AG08395 (cell line): ENCODE data around the gene CCNA2.
A peak's percentile ranks its signal among the peaks of the same experiment; 100 is the strongest.

Experiments
- DNase-seq: peaks from one replicate; pipeline ENCODE4 v3.0.0; 2012; ENCODE audit warnings: mixed read lengths, low spot score

The CCNA2 gene

DNA sequence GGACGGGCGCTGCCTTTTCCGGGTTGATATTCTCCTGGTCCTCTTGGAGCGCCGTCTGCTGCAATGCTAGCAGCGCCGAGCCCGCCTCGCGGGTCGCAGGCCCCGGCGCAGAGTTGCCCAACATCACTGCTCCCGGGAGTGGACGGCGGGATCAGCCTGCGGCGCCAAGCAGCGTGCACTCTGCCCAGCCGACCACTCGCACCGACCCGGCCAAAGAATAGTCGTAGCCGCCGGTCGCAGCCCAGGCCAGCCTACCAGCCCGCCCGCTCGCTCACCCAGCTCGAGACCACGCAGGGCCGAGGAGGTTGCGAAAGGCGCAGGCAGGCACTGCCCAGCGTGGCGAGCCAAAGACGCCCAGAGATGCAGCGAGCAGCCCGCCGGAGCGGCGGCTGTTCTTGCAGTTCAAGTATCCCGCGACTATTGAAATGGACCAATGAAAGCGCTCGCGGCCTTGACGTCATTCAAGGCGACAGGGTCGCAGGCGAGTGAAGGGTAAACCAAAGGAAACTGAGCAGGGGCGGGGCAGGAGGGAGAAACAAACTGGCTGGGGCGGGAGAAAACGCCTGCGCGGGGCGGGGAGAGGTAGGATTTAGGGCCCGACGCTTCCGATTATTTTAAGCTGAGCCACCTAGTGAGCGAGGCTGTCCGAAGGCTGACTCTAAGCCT is at the start of gene CCNA2:
CCNA2 (minus strand) TSS at position 379 of the 666 bp plus-strand sequence; CDS start at position 124, 255 bp downstream.
- DNase-seq: peak; percentile 98

DNA sequence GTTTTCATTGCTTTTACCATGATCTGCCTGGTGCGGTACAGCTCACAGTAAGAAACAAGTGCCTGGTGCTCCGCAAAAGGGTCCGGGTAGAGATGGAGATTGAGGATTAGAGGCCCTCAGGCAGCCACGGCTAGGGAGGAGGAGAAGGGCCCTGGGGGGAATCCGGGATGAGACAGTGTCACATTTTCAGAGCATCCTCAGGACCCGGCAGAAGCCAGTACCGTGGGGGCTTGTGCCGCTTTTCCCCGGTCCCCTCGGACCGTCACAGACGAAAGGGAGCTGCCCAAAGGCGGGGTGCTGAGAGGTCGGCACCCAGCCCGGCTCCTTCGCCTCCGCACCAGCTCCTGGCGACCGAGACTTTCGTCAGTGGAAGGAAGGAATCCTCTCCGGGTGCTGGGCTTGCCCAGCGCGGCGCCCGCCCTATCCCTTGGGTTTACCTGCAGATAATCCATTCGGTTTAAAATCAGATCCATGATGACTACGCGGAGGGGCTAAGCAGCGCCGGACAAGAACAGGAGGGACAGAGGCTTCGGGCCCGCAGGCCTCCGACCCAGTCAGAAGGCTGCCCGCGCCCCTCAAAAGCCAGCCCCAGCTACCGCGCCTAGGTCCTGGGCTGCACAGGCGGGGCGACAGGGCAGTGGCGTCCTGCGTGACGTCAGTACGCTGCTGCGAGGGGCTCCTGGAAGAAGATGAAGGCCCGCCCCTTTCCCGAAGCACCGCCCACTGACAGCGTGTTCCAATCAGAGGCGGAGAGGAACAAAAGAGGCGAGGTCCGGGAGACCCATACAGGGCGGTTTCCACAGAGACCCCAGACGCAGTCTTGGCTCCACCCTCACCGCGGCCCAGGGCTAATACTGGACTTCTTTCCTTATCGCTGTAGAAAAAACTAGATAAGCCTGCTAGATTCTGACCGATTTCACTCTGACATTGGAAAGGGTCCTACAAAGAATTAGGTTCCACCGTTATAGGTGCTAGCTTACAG is 46.4 kb upstream of the CCNA2 start, which contains the start of gene BBS7:
BBS7 (minus strand) TSS at position 634 of the 982 bp plus-strand sequence; CDS start at position 473, 161 bp downstream.
- DNase-seq: peak; percentile 96

DNA sequence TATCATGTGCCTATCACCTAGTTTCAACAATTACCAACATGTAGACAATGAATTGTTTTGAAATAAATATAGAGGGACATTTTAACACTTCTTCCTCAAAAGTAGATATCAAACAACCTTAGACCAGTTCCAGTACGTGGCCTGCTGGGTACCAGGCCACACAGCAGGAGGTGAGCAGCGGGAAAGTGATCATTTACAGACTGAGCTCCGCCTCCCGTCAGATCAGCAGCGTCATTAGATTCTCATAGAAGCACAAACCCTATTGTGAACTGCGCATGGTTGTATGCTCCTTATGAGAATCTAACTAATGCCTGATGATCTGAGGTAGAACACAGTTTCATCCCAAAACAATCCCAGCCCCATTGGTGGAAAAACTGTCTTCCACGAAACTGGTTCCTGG is 40.1 kb upstream of the CCNA2 start:
- no peak for DNase-seq

DNA sequence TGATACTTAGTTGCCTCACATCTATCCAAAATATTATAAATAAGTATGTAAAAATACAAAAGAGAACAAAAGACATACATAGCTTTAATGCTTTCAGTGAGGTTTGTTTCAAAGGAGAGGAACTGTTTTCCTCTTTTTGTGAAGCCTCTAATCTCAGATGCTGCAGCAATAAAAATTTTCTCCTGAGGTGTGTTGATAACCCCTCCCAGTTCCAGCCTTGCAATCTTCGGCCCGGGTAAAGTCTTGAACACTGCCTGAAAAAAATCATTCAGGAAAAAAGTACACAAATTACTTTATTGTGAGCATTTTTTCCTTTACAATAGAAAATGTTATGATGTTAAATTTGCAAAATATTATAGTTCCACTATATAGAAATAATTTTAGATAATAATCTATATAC is 37.7 kb upstream of the CCNA2 start:
- no peak for DNase-seq

DNA sequence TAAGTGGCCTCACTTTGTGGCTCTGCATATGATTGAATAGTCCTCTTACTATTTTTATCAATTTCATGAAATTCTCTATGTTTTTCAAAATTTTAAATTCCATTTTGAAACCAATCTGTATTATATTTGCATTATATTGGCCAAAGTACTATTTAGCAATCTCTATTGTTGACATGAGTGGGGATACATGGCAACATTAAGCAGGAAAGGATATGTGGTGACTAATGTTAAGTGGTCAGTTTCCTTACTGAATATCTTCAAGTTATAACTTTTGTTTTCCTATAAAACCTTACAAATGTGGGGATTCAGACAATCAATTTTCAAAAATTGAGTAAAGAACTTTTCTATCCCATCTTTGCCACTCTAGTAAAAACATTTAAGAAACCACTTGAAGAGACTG is 36.4 kb upstream of the CCNA2 start:
- no peak for DNase-seq

DNA sequence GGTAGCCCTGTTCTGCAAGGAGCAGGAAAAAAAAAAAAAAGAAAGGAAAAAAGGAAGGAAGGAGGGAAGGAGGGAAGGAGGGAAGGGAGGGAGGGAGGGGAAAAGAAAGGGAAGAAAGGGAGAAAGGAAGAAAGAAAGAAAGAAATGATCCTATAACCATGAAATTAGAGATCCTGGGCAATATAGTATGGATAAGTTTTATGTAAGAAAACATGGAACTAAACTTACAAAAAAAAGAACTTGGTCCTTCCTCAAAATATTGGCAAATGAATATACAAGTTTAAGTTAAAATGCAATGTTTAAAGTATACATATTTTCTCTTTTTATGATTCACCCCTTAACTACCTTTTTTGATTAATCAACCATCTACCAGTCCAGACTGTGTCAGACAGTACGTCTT is 27.7 kb upstream of the CCNA2 start:
- no peak for DNase-seq

DNA sequence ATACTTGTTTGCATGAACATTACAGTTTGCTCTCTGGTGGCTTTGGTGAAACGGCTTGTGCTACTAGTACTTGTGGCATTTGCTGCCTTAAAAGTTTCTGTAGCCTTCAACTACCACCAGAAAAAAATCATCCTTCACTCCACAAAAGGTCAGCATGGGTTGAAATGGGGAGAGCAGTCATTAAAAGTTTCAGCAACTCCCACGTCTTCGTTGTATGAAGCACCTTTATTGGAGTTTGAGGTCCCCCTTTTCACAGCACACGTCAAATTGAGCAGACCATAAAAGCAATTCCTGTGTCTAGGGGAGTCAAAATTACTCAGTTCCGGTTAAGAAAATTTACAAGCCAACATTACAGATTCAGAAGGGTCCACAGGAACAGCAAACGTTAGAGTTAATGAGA is 23.0 kb upstream of the CCNA2 start:
- DNase-seq: no peak

DNA sequence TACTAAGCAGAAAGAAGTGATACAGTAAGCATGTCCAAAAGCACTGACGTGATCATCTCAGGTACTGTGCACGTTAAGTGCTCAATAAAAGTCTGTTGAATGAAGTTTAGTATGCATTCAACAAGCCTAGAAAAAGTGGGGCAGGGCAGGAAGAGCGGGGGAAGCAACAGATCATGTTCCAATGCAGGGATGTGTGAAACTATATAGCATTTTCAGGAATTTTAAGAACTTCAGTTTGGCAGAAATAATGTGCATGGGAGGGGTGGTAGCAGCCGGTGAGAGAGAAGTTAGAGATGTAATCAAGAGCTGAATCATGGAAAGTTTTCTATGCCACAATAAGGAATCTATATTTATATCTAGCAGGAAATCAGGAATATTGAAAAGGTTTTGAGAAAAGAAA is 19.2 kb upstream of the CCNA2 start:
- DNase-seq: no peak

DNA sequence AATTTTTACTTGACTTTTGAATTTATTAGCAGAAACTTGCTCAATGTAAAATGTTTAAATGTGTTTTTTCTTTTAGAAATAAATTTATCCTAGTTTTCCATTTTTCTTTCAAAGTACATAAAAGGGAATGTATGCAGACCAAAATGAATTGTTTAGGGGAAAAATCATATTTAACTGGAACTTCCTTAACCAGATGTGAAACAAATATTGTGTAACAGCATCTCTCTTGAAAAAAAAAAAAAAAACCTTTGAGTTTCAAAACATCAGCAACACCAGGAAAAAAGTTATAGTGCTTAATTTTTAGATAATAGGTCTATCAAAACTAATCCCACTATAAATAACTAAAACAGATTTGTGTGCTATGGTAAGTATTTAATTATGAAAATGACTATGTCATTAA is 14.5 kb upstream of the CCNA2 start:
- DNase-seq: no peak

DNA sequence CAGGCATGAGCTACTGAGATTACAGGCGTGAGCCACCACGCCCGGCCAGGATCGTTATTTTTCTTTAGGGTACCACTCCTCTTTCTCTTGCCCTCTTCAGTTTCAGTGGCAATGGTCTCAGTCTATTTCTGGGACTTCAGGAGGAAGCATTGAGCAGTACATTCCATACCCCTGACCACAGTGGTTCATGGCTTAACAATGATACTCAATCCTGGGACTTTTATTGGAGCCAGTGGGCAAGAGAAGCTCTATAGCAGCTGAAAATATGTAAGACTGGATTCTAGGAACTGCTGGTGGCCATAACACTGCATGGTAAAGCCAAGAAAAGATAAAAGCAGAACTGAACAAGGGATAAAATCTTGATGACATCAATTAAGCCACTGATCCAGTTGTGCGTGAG is 5.8 kb upstream of the CCNA2 start:
- no peak for DNase-seq

DNA sequence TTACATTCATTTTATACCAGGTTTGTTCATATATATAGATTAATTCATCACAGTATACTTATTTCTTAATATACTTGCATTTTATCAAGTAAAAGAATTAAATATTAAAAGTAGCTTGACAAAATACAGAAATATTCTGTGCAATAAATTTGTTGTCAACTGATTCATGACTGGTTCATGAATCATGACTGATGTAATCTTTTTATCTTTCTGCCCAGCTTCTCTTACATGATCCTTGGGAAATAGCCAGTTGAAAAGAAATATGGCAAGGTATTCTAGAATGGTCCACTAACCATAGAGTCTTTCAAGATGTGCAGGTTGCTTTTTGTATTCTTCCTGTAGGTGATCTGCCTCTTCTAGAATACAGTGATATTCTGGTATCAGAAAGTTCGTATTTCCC is 4.2 kb upstream of the CCNA2 start:
- DNase-seq: no peak

DNA sequence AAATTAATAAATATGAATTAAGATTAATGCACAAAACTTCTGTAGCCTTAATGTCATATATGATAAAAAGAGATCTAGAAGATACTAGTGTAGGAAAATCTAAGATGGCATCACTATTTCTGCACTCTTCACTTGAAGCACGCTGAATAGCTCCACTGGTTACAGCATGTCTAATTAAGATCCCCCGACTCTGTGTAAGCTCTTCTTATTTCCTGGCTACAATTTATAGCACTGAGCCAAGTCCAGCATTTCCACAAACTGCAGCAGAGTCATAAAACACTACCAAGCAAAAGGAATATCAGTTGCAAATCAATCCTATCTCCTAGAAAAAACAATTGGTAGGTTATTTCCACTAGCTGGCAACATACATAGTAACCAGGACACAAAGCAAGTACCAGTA is 1.3 kb upstream of the CCNA2 start:
- DNase-seq: no peak

DNA sequence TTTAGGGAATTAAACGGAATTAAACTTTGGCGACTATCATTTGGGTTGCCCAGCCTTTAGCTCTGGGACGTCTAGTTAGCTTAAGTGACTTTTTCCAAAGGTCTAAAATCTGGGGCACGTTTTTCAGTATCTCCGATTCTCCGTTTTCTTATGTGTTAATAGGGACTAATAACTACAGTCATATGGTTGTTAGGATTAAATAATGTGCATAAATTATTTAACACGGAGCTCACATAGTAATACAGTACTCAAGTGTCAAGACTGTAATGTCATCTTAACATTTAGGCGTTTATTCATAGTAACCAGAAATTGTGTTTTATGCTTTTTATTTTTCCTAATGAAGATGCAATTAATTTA is 466 bp upstream of the CCNA2 start:
- no peak for DNase-seq

DNA sequence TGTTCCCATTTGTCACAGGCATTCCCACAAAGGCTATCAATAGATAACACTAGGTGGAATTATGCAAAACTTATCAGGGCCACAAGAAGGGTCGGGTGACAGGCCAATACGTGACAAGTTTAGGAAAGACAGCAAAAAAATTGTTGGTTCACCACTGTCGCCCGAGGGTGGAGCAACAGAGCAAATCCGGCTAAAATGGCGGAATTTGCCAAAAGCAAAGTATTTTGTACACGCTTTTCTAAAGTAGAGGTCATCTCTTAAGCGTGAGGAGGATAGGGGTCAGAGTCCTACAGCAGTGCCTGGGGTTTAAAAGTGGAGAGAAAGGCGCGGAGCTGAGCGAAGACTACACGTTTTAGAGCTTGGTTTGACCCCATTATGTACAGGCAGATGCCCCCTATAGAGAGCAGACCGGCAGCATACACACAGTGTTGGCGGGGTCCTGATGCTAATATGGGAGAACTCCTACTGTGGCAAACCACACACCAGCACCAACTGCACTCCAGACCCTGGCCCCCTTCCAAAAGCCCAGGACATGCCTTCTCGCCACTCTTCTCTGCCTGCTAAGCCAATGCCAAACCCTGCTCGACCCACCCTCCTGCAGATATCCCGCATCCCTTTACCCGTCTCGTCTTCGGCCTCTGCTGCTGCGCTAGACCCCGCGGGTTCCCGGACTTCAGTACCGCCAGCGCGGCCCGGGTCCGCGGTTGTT is 733 bp downstream of the CCNA2 start:
- DNase-seq: peak; percentile 30

DNA sequence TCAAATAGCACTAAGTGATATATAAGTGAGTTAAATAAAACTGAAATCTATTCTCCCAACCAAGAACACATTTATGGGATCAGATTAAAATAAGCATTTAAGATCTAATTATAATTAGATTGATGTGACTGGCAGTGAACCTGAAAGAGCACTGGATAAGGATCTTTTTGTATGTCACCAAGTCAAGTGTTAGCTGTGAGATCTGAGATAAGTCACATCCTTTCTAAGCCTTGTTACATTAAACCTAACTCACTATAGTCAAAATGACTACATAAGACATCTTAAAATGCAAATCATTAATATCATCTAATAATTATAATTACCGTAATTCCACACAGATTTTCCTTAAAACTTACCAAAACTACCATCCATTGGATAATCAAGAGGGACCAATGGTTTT is 1.6 kb downstream of the CCNA2 start:
- DNase-seq: no peak

DNA sequence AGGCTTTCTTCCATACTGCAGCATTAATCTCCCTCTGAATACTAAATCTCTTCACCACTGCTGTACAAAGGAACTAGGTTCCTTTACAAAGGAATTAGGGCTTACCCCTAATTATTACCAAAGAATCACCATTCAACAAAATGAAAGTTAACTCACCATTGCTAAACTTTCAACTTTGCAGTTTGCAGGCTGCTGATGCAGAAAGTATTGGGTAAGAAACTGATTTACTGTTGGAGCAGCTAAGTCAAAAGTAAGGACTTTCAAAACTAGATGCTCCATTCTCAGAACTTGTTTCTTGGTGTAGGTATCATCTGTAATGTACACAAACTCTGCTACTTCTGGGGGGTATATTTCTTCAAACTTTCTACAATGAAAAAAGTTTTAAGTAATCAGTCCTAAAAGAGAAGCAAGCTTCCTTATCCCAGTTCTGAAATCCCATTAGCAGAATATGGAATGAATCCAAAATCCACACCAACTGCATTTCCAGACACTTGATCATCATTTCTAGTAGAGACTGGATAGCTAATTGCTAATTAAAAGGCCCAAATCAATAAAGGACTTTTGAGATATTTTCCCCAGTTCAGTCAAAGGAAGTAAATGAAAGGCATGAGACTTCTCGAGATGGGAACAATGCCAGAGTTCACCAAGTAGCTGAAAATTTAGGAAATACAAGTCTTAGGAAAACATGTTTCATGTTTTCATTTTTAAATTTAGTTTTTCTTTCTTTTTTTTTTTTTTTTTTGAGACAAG is 4.3 kb downstream of the CCNA2 start:
- DNase-seq: no peak

DNA sequence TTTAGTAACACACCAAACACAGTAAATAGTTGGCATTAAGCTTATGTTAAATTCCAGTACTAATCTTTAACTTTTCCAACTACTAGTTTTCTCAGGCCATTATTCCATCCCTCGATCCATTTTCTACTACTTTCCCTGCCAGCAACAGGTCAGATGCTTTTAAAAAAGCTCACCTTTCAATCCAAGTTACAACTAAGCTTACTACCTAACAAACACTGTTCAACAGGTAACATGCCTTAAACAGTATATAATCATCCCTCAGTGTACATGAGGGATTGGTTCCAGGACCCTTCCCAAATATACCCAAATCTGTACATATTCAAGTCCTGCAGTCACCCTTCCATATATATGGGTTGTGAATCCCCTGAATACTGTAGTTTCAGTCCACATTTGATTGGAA is 5.5 kb downstream of the CCNA2 start:
- no peak for DNase-seq

DNA sequence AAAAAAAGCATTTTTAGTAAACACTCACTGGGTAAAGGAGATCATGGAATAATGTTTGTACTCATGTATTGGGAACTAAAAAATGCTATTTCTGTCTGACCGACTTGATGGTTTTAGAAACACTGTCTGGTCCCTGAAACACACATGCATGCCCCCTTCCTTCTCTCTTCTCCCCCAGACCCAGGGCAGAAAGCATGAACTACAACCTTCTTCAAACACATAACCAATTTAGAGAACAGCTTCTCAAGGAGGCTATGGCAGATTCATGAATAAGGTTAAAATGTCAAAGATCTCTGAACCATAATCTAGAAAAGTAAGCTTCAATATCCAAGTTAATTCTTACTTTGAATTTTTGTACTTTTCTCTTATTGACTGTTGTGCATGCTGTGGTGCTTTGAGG is 6.0 kb downstream of the CCNA2 start:
- DNase-seq: no peak

DNA sequence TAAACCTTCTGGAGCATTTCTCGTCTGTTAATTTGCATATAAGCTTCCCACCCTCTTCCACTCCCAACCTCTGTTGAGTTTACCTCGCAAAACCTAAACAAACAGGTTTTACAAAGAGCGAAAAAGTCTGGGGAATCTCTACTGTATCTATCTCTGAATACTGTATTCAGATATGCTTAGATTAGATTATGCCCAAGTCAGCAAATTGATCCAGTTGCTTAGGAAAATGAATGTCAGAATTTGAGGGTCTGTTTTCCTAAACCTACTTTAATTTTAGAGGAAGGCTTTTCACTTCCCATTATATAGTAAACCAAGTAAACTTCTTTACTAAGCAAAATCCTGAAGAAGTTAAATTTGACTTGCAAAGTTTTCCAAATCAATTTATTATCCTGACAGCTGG is 6.7 kb downstream of the CCNA2 start:
- no peak for DNase-seq

DNA sequence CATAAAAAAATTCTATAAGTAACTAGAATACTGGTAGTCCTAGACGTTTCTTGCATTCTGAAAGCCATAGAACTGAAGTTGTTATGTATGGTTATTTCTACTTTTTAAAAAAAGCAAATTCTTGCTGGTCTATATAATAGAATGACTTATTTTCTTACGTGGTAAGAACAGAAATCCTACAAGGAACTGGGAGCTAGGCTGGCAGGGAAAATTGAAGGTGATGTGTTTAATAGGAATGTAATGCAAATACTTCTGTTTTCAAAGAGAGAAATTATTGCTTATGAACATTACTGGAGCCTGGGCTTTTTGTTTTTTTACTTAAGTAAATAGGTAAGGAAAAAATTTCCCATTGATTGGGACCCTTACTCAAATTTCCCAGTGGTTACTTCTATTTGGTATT is 8.9 kb downstream of the CCNA2 start:
- DNase-seq: no peak

DNA sequence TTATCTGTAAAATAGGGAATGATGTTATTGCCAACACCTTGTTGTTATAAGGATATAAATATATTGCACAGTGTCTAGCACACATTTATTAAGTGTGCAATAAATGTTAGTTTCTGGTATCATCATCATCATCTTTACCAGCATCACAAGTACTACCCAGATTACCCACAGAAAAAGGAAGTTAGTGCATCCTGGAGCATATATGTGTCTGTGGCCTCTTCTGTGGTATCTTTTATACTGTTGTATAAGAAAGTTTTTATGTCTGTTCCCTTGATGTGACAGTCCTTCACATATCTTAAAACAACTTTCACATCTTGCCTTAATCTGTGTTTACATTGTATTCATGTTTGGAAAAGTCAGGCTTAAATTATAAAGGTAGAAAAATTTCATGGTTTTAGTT is 12.6 kb downstream of the CCNA2 start:
- DNase-seq: no peak

DNA sequence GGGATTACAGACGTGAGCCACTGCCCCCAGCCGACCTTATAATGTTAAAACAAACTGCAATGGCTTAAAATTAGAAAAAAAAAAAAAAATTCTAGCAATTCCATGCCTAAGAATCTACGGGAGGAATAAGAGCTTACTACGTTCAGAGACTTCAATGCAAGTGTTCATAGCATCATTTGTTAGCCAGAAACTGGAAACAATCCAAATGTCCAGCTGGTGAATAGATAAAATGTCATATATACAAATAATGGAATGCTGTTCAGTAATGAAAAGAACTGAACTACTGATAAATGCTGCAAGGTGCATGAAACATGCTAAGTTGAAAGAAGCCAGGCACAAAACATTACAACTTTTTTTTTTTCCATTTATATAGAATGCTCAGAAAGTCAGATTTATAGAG is 17.3 kb downstream of the CCNA2 start:
- no peak for DNase-seq
